Stimulated activated CD4-positive, alpha-beta T cell treated with anti-CD3 and anti-CD28 coated beads, Interleukin-2, amount 100 ng/mL, for 24 hours (primary cell): ENCODE measurements around the gene RPS10.

Source experiments
- DNase-seq, 2 donors: peaks; one replicate each; pipeline ENCODE4 v3.0.0-alpha.2; 2020

RPS10 gene

DNA sequence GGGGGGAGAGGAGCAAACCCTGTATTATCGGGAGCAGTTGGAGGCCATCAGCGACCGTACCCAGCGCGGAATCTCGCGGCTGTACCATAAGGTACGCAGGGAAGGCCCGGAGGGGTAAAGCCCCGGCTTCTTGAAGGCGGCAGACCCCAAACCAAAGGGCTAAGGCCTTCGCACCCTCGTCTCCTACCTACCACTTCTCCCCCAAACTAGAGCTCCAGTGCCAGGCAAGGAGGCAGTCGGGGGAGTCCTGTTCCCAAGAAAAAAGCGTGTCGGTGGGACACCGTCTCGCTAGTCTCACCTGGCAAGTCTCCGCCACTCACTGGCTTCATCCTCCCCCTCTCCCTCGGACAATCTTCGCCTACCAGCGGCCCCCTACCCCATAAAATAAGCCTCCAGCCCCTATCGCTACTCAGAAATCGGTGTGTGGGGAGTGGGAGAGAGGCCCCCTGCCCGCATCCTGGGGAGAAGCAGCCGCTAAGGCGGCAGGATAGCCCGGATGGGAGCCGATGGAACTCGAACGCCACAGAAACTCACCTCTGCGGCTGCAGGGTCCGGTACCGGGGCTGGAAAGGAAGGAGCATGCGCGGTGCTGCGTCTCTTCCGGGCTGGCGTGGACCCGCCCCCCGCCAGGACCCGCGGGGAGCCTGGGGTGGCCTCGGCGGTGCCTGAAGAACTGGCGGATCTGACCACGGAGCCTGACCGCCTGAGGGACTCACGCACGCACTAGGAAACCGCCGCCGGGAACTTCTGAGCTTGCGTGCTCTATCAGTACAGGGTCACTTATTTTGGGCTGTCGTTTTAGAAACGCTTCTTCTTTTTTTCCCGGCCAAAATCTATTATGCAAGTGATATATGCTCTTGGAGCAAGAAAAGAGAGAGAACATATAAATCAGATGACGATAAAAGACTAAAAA is at the start of gene RPS10:
Gene RPS10, minus strand, starts transcription at position 572 of the 913 bp plus-strand sequence. CDS start 848 bp downstream, outside the sequence.
- DNase-seq, result peak; percentile 94 to 96

DNA sequence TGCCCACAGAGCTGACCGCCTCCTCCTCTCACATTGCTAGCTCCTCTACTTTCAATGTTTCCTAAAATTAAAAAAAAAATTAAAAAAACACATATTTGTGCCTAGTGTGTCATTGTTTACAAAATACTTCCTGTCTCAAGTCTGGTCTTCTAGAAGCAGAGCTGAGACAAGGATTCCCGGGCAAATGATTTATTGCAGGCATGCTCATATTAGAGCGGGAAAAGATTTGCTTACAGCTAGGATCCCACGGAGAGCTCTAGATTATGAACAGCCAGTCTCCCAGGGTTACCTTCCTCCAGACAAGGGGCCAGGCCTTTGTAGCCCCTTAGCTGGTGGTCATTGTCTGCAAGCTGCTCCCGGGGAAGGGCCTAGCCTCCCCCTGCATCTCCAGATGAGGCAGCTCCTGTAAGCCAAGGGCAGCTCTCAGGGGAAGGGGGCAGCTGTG is 49.4 kb upstream of the RPS10 start:
- DNase-seq, result no peak

DNA sequence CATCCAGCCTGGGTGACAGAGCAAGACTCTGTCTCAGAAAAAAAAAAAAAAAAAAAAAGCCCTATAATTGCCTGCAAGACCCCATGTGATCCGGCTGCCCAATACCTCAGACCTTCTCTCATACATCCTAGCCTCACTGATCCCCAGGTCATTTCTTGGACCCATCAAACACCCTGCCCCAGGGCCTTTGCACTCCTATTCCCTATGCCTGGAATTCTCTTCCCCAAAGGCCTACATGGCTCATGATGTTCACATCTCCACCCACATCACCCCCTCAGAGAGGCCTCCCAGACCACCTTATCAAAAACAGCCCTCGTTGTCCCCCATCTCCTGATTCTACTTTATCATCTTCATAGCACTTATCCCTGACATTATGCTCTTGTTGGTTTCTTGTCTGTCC is 48.9 kb upstream of the RPS10 start:
- no peak for DNase-seq

DNA sequence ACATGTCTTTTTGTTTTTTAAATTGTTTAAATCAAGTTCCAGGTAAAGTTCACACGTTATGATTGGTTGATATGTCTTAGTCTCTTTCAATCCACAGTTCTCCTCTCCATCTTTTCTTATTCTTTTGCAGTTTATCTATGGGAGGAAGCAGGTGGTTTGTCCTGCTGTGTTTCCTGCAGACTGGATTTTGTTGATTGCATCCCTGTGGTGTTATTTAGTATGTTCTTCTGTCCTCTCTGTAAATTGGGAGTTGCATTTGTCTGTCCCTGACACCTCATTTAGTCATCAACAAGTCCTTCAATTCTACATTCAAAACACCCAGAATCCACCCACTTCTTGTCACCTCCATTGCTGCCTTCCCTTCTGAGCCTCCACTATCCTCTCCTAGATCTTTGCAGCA is 48.1 kb upstream of the RPS10 start:
- DNase-seq, result no peak

DNA sequence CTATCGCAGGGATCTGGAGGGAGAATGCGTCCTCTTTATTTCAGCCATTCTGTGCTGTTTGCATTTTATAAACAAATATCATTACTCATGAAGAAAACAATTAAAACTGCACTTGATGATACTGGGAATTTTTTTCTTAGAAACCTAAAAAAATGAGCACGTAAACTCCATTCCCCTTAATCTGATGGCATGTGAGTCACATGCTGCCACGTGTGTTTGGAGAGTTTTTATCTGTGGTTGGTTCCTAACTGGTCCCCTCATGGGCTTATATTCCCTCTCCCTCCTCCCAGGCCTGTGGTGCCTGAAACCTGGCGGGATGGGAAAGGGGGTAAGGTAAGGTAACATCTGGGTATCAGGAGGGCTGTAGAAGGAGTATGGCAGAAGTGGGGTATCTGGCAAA is 46.6 kb upstream of the RPS10 start:
- DNase-seq, result no peak

DNA sequence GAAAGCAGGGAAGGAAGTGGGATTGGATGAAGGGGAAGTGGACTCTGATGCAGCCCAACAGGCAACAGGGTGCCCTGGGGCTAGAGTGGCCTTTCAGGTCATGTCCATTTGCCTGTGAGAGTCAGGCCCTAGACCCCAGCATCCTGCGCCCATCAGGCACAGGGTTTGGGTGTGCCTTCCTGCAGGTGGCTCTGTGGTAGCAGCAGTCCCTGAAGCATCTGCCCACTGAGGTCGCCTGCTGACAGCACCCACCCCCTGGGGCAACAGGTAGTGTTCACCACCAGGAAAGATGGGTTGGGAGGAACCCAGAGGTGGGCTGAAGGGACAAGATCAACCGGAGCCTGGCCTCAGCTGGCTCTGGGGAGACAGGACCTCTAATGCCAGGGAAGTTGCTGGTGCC is 43.6 kb upstream of the RPS10 start:
- no peak for DNase-seq

DNA sequence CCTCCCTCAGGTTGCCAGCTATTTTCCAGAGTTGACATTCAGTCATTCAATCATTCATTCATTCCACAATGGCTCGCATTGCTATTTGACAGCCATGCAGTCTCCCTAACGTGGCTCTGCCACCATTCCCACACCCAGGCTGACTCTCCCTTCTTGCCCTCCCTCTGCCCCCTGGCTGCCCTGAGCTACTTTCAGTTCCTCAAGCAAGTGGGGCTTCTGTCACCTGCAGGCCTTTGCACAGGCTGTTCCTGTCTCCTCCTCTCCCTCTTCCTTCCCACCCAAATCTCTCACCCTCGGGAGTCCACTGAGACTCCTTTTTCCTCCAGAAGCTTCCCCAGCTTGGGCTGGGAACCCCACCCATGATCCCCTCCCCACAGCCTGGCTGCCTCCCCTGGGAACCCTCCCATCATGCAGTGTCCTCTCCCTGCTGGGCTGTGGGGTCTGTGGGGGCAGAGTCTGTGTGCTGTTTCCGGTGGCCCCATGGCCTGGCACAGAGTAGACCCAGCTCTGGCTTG is 42.6 kb upstream of the RPS10 start:
- DNase-seq, result no peak

DNA sequence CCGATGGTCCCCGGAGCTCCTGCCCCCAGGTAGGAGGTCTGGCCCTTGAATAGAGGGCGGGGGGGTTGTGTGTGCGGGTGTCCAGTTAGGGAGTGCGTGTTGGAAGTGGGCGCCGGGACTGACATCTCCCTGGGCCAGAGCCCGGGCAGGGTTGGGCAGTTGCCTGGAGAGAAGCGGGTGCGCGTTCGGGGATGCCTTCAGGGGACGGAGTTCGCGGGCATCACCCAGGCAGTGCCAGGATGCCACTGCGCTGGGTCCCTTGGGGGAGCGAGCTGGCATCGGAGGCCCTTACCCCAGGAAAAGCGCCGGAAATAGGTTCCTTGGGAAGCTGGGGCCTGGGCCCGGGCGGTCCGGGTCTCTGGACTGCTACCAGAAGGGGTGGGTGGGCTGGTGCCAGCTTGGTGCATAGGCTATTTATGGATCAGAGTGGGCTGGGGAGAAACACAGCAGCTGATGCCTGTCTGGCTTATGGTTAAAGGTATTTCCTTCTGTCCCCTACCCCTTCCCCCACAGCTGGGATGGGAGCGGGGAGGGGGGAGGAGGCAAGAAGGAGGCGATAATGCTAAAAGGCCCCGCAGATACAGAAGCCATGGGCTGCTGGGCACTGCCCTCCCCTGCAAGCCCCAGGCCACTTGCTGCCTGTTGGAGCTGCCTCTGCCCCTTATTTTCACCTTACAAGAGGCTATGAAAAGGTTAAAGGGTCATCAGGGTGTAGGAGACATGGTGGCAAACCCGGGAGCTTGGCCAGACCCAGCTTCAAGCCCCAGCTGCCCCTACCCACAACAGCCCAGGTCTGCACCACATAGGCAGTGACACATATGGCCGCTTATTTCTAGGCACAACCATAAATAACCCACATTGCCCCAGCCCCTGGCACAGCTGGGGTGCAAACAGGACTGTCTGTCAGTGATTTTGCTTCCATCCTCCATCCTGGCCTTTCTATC is 40.6 kb upstream of the RPS10 start:
- DNase-seq, result no peak

DNA sequence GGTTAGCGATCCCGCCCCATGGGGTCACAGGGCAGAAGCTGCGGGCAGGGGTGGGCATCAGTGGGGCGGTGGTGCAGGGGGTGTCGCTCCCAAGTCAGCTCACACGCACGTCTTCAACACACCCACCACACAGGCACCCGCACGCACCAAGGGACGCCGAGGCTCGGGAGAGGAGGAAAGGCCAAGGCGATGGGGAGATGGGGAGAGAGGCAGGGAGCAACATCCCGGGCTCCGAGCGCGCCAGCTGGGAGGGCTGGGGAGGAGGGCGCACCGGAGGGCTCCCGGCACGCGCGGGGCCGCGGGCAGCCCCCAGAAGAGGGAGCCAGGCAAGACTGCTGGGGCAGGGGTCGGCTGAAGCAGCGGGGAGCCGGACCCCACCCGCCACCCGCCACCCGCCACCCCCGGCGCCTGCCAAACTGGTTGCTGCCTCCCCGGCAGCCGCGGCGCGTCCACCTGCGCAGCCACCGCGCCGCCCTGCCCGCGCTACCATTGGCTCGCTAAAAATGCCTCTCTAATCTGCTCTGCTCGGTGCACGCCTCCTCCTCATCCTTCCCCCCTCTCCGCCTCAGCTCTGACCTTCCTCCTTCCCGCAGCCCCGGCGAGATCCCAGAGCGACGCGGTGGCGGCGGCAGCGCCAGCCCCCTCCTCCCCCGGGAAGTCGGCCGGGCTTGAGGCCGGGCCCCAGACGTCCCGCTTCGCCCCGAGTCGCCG is 39.8 kb upstream of the RPS10 start, which contains the start of gene PACSIN1:
Gene PACSIN1, plus strand, starts transcription at position 546 of the 711 bp plus-strand sequence. CDS start 60,230 bp downstream, outside the sequence.
- DNase-seq, result peak in 1 of 2 donors; percentile 33

DNA sequence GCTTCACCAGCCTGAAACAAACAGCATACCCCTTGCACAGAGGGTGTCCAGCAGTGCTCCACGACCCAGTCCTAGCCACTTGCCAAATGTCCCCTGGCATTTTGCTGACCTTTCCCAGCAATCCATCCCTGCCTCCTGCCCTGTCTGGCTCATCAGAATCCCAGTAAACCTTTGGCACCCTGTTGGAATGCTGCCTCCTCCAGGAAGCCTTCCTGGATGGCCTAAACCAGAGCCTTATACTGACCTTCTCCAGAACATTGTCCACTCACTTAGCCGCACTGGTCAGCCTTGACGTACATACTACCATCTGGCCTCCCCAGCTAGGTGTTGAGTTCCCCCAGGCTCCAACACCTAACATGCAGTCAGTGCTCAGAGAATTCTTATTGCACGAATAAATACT is 38.0 kb upstream of the RPS10 start:
- no peak for DNase-seq

DNA sequence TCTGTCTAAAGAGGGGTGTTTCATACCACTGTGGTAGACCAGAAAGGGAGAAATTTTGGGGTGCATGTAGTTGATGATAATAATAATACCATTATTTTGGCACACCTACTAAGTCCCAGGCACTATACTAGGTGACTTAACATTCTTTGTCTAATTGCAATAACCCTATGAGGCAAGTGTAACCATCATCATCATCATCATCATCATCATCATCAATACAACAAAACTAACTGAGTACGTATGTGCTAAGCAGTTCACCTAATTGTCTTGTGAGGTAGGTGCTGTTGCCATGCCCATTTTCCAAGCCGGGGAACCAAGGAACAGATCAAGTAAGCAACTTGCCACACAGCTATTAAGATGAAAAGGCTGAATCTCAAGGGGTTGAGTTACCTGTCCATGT is 37.4 kb upstream of the RPS10 start:
- DNase-seq, result no peak

DNA sequence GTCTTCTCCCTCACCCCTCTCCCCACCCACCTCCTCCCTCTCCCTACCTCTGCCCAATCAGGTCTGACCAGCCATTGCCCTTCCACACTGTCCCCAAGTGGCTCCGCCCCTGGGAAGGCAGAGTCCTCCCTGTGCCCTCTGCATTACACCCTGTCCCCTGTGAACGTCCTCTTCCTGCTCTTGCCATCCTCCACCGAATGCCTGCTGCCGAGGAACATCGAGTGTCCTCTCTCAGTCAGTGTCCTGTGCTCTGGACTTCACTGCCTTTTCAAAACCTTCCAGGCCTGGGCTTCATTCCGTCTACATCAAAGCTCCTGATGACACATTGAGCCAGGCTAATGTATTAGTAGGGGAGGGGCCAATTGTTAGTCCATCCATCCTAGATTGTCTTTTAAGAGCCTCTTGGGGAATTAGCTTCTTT is 36.7 kb upstream of the RPS10 start:
- no peak for DNase-seq

DNA sequence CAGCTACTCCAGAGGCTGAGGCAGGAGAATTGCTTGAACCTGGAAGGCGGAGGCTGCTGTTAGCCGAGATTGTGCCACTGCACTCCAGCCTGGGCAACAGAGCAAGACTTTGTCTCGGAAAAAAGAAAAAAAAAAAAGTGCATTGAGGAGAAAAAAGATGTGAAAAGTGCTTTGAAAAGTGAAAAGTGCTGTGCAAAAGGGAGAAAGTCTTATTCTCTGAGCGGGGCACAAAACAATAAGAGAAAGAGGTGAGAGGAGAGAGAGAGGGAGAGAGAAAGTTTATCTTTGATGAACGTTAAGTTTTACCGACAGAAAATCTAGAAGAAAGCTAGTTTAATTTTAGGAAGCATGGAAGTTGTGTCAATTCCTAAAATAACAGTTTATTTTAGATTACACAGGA is 36.1 kb upstream of the RPS10 start:
- no peak for DNase-seq

DNA sequence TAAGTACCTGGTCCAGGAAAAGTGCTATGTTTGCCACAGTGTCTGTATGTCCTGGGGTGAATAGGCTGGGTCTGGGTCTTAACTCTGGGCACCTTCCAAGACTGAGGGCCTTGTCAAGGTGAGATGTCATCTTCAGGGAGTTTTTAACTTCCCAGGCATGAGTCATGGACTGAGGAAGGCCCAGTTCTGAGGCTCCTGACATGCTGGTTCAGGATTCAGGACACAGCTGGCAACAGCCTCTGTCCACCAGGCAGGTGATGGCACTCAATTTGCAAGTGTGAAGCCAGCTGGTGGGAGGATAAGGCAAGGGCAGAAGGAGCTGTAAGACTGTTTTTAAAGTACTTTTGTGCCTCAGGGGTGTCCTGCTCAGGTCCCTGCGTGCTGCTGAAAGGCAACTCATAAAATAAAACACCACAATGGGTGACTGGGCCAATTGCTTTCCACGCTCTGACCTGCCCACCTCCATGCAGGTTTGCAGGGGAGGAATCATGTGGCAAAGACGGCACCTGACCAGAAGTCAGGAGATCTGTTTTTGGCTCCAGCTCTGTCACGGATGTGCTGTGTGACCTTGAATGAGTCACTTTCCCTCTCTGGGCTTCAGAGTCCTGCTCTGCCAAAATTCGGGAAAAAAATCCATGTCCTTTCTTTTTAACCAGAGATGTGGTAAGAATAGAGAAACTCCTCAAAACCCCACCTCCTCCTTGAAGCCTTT is 35.1 kb upstream of the RPS10 start:
- no peak for DNase-seq

DNA sequence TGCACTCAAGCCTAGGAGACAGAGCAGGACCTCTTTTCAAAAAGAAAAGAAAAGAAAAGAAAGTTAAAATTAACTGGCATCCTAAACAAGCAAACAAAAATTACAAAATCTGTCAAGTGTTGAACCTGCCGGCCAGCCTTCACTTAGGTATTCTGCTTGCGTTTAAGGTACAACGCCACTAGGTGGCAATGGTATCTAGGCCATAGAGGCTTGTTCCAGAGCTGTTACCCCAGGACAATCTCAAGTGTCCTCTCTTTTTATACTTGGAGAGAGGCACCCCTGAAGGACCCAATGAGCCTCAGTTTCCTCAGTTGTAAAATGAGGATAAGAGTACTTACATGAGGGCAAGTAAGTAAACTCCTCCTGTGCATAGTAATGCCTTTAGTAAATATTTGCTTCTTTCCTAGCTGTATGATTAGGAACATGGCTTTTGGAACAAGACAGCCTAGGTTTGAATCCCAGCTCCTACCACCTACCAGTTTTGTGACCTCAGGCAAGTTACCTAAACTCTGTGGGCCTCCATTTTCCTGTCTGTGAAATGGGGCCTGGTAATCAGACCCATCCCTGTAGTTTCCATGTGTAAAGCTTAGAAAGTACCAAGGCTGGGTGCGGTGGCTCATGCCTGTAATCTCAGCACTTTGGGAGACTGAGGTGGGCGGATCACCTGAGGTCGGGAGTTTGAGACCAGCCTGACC is 34.2 kb upstream of the RPS10 start:
- DNase-seq, result peak; percentile 41 to 57

DNA sequence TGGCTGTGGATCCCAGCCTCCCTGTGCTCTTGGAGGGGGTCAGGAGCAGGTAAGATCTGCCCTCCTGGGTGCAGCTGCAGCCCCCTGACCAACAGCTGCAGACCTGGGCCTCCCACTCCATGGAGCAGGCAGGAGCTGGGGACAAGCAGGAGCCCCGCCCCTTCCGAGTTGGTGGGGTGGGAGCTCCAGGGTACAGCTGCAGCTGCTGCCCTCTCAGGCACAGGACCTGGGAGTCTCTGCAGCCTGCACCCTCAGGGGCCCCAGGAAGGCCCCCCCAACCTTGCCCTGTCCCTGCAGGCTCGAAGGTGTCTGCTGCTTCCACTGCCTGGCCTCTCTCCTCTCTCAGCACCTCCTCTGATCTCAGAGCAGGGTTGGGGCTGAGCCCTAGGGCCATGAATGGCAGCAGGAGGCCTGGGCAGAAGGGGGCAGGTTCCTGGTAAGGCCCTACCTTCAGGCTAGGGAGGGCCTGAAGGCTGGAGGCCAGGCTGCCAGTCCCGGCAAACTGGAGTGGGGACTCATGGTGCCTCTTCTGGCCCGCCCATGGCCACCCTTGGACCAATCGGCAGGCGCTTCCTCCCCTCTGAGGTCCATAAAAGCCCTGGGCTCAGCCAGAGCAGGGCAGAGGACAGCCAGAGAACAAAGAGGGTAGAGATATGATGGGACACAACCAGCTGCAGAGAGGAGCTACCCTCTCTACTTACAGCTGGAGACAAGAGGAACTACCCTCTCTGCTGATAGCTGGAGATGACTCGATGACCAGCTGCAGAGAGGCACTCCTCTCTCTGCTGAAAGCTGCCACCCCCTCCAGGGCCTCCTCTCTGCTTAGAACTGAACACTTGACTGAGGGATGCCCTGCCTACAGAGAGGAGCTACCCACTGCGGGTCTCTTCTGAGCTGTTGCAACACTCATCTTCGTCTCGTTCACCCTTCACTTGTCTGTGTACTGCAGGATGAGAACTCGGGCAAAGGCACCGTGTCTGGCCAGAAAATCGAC is 32.2 kb upstream of the RPS10 start:
- no peak for DNase-seq

DNA sequence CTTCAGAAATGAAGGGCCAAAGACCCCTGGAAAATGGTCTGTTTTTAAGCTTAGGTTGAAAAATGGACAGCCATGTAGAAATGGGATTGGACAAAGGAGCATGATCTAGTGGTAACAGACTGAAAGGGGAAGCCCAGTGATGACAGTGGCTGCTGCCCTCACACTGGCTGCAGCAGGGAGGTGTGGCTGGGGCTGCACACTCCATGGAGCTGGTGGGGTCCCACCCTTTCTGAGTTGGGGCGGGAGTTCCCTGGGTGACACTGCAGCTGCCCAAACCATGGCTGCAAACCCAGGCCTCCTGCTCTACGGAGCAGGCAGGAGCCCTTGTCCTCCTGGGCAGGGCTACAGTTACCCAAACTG is 31.5 kb upstream of the RPS10 start:
- no peak for DNase-seq

DNA sequence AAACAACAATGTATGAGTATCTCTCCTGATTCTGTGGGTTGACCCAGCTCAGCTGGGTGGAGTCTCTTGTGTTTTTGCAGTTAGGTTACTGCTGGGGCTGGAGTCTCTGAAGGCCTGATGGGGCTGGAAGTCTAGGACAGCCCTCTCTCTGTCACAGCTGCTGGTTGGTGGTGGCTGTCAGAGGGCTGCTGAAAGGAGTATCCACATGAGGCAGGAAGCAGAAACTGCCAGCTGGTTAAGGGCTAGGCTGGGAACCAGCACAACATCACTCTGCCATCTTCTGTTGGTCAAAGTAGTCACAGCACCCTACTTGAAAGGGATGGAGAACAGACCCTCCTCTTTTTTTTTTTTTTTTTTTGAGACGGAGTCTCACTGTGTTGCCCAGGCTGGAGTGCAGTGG is 30.0 kb upstream of the RPS10 start:
- DNase-seq, result no peak

DNA sequence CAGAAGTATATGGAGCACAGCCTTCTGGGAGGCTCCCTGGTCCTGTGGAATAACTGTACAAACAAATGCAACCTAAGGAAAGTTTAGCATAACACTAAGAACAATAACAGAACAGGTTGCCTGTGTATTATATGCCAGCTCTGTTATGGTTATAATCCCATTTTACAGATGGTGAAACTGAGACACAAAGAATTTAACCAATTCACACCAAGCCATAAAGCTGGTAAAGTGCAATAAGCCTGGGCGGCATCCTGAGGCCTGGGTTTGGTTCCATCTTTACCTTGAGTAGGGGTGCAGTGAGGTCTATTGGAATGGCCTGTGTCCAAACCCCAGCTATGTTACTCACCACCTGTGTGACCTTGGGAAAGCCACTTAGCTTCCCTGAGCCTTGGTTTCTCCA is 25.3 kb upstream of the RPS10 start:
- no peak for DNase-seq

DNA sequence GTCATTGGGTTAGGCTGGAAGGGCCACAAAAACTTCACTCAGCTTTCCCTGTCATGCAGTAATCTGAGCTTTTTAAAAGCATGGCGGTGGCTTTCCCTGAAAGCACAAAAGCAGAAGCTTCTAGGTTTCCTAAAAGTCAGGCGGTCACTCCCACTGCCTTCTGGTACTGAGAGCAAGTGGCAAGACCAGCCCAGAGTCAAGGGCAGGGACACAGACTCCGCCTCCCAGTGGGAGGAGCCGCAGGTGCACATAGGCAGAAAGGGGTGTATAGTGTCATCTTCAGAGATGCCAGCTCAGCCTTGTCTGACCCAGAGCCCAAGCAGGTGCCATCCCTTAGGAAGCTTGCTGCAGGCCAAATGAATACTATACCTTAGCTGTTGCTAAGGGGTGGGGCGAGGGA is 22.0 kb upstream of the RPS10 start:
- DNase-seq, result no peak
